D341Med (cell line): ENCODE results near the gene MTMR3.
"Not testable (repeated sequence)": the region's sequence is repeated elsewhere in the genome, so short reads cannot be mapped to it uniquely, and the experiment has no call there.

ENCODE experiments used
- DNase-seq: peaks from one replicate; pipeline ENCODE4 v3.0.0; 2012; ENCODE audit warnings: low spot score

MTMR3 gene

GRCh38 chr22:30054067-30054763 is 171.2 kb downstream of the MTMR3 start:
- no peak for DNase-seq

DNA sequence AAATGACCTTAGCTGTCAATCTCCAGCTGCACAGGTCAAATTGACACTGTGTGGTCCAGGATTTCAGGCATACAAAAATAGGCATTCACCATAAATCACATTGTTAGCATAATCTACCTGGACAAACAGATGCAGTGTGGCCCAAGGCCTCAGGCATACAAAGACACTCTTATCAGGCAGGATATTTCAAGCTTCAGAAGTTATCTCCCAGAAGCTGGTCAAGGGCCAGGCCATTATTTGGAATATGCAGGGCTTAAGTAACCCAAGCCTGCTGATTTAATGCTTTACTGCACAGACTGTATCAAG is 171.7 kb downstream of the MTMR3 start:
- no peak for DNase-seq

GRCh38 chr22:30056015-30056414 is 173.0 kb downstream of the MTMR3 start:
- DNase-seq: no peak

GRCh38 chr22:30057375-30057774 is 174.4 kb downstream of the MTMR3 start:
- DNase-seq: no peak

GRCh38 chr22:30059346-30060020 is 176.5 kb downstream of the MTMR3 start:
- DNase-seq: not testable (repeated sequence)

- not testable (repeated sequence) for DNase-seq
These were observed 178.1 kb downstream of the MTMR3 start for GRCh38 chr22:30061094-30061493.

DNA sequence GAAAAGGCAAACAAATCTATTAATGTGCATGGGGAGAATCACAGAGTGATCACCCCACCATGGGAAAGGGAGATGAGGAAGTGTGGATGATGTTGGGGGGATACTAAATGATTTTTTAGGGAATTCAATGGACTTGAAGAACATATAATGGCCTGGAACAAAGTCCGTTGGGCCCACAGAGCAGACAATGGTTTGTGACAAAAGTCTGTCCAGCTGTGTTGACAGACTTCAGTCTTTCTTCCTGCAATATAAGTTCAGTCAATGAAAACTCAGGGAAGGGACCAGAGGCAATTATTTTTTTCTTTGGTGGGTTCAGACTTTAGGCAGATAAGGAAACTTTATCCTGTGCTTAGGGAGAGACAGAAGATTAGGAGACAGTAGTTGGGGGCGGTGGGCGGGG is 179.3 kb downstream of the MTMR3 start:
- no peak for DNase-seq

DNA sequence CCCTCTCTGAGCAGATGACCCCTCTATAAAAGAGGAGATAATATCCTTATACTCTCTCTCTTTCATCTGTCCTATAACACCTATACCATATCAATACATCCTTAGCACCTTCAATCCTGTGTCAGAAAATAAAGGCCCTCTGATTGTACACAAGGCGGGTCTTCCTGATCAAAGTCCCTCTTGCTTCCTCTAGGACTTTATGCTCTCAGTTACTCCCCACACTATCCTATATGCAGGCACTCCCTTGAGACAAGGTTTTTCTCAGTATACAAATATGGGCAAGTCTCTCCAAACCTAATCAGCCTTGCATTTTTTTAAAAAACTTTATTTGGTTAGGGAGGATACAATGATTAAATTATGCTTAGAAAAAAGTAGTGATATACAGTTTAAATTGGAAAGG is 180.0 kb downstream of the MTMR3 start:
- no peak for DNase-seq

GRCh38 chr22:30064172-30064571 is 181.2 kb downstream of the MTMR3 start:
- DNase-seq: no peak

DNA sequence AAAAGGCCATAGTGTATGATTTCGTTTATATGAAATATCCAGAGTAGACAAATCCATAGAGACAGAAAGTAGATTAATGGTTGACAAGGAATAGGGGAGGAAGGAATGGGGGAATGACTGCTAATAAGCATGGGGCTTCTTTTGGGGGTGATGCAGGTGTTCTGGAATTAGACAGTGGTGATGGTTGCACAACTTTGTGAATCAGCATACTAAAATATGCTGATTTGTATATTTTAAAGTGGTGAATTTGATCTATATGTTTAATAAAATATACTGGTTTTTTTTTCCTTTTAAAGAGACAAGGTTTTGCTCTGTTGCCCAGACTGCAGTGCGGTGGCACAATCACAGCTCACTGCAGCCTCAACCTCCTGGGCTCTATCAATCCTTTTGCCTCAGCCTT is 190.8 kb downstream of the MTMR3 start:
- no peak for DNase-seq

DNA sequence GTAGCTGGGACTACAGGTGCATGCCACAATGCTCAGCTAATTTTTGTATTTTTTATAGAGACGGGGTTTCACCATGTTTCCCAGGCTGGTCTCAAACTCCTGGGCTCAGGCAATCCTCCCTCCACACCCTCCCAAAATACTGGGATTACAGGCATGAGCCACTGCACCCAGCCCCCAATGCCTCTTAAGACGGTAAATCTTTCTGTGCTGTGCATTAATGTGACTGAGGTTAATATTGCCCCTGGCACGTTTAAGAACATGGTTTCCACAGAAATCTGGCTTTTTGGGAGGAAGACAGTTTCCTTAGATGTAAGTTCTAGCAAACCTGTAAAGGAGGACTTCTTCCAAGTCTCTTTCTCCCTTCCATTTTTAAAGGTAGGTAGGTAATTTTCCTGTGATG is 191.2 kb downstream of the MTMR3 start:
- no peak for DNase-seq

DNA sequence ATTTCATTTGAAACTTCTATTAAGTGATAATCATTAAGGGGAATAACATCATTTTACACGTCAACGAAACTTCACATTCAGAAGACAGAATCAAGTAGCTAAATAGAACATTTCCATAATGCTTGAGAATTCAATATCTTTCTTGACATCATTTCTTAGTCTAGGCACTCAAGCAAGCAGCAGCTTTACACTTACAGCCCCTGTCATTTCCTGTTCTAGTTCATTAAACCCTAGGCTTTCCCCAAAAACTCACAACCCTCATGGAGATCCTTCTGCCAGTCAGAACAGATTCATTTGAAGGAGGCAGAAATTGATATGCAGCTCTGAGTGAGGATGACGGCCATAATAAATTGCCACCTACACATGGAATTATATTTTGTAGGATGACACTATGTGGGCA is 192.0 kb downstream of the MTMR3 start:
- no peak for DNase-seq

DNA sequence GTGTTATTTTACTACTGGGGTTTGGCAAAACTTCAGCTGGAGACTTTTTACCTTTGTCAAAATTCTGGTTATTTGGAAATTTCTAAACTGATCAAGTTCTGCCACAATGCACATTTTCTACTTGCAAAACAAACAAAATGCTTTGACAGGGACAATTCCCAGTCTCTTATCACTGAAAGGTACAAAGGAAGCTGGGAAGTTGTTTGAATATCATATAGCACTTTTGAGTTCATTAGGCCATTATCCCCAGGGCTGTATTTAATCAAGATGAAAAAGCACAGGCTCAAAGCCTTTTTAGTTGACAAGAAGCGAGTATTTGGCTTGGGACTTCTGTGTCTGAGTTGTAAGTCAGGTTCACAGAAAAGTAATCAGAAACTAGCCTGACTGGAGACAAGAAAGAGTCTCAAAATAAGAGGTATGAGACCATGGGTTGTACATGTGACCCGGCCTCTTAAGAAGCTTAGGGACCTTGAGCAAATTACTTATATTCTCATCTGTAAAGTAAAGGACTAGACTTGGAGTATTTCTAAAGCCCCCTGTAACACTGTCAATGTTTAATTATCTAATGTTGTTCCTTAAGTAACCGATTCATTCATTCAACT is 194.4 kb downstream of the MTMR3 start:
- no peak for DNase-seq

- DNase-seq: no peak
These were observed 195.6 kb downstream of the MTMR3 start for GRCh38 chr22:30078320-30079311.

- DNase-seq: peak; percentile 23
These were observed 197.1 kb downstream of the MTMR3 start, which contains the start of gene HORMAD2 for GRCh38 chr22:30079952-30080533. Gene HORMAD2, plus strand, starts transcription at chr22:30080464. Its CDS starts 13,489 bp downstream, at chr22:30093953.
